KG1 (cell line): Measurements from ENCODE around the gene OLFM3.

Source experiments
- DNase-seq: peaks from one replicate; lab custom pipeline; 2025; lab: John Stamatoyannopoulos, UW

The OLFM3 gene

DNA sequence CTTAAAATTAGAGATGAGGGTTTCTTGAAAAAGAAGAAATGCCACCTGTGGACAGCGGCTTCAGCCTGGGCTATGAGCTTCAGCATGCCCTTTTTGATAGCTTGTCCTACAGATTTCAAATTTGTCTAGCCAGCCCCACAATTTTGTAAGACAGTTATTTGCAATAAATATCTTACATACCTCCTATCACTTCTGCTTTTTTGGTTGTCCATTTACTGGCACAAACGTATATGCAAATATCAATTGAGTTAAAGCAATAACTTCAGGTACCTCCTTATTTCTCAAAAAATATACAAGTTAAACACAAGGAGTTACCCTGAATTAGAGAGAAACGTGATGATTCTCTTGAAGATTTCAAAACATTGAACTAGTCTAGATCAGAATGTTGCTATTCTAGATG lies 53.5 kb downstream of the OLFM3 start:
- no peak for DNase-seq

DNA sequence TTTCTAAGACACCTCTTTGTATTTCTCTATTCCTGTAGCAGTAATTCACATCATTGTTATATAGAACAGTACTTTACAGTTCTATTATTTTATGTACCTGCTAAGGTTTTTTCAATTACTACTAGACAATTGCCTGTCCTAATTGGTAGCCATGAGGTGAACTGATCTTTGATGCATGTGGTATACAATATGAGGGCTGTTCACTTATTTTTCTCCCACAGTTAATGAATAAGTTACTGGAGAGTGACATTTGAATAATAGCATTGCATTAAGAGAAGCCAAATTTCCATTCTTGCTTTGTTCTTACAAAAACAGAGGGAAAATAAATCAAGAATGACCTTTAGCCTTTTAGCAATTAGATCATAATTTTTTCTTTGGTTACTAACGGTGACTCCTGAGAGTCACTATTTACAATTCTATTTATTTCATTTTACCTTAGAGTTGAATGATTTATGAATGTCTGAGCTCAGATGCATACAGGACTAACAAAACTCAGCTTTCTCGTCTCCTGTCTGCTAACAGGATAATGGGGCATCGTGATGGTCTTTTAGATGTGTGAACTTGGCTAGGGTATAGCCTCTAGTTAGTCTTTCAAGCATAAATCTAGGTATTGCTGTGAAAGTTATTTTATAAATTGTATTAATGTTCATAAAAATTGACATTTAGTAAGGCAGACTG lies 54.1 kb downstream of the OLFM3 start:
- no peak for DNase-seq

DNA sequence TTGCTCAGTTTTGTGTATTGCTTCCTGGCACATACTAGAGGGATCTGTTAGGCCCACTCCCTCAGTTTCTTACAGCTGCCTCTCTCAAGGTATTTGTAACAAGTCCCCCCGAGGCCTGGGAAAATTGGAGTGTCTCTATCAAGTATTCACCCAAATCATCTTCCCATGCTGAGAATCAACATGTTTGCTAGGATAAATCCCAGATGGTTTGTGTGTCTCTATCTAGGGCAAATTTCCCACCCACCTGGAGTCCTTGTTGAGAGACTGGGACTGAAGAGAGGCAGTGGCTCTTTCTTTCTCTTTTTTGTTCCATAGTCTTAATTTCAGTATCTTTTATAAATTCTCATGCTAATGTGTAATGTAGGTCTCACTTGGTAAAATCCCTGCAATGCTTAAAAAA lies 58.0 kb downstream of the OLFM3 start:
- DNase-seq = no peak

DNA sequence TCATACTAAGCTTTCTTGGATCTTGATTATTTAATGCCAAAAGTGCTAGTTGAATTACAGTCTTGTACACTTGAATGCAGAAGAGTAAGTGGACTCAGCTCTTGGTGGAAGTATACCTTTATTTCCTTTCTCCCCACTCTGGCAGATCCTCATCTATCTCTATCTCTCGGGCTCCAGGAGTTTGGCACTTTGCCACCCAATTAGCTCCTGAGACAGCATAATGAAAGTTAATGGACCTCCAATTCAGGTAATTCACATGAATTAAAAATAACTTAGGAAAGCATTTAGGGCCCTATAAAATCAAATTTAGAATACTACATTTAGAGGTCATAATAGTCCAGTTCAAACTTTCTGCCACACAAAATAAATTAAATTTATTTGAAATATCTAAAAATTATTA lies 67.4 kb downstream of the OLFM3 start:
- no peak for DNase-seq

DNA sequence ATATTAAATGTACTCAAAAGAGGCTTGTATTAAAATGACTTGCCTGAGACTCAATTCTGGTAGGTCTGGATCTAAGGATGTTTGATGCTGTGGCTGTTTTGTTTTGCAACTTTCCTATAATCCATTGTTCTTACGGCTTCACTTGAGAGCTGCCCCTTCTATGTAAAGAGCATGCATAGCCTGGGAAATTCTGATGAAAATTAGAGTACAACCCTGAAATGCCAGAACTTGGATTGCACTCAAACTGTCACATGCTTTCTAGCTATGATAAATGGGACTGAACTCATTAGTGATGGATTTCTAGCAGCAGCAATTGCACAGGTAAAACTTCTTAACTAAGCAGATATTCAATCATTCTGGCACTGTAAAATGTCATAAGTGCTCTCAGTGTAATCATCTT lies 67.9 kb downstream of the OLFM3 start:
- DNase-seq = no peak

DNA sequence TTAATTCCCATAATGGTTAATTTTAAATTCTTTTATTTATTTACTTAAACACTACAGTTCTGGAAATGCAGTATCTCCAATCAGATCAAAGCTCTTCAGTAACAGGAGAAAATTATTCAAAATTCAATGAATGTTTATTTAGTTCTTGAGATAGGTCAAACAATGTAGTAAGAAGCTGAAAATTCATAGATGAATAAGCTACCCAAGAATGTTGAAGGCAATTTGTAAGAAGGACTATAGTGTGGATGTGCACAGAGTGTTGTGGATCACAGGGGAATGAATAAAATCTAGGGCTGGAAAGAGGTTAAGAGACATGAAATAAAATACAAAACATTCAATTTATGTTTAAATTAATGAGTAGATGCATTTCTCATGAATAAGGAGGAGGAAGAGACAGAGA lies 72.0 kb downstream of the OLFM3 start:
- DNase-seq = no peak

DNA sequence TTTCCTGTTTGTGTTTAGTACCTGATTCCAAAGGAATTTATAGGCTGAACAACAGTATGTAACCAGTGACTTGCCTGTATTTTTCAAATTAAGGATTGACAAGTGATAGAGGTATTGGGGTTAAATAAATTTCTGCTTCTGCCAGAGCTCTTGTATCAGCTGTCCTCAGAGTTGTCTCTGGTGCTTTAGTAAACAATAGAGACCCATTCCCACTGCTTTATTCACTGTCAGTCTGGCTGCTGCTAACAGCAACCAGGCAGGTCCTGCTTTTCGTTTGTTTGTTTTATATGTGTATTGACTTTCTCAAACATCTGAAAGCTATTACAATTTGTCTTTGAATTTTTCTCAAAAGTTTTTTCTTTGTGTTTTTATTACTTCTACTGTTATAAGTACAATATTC lies 76.1 kb downstream of the OLFM3 start:
- DNase-seq = no peak

DNA sequence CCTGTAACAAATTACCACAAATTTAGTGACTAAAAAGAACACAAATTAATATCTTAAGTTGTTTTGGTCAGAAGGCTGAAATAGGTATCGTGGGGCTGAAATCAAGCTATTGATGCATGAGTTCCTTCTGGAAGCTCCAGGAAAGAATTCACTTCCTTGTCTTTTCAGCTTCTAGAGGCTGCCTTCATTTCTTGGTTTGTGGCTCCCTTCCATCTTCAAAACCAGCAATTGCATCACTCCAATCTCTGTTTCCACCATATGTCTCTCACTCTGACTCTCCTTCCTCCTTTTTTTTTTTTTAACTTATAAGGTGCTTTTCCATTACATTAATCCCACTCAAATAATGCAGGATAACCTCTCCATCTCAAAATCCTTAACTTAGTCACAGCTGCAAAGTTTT lies 78.4 kb downstream of the OLFM3 start:
- no peak for DNase-seq

DNA sequence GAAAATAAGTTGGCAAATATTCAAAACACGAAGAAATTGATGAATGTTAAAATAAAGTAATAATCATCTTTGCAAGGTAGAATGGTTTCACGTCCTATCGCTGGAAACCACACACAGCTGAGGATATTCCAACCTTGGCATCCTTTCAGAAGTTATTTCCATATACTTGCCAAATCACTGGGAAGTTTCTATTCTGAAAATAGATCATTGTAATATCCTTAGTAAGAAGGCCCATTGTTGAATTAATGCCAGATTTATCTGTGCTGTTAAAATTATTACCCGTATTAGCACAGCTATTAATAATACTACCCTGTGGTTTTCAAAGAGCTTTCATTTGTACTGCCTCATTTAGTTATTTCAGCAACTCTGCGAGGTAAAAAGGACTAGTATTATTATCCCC lies 81.1 kb downstream of the OLFM3 start:
- DNase-seq = no peak

DNA sequence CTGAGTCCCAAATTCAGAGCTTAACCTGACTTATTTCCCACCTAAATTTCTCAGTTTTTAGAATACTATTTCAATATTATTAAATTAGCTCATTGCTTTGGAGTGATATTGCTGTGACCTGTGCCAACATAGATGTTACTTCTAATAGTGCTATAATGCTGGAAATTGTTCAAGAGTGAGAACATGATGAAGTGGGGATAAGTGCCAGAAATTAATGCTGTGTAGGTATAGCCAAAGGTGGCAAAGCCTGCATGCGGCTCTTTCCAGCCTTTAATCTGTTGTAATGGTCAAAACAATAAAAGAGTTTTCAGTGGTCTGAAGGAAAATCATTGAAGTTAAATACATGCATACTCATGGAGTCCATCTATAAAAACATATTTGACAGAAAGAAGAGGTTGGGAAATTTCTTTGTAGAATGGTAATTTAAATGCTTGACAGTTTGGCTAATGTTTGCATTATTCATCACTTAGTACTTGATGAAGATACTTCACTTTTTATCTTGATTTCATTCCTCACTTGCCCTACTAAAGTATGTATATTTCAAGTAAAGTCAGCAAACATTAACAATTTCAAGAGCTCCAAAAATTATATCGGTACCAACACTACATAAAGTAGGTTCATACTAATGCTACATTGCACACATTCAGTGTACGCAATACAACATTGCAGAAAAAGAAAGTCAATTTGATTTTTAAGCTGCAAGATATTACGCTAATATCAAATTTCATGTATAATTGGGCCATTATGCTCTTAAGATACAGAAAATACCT lies 82.1 kb downstream of the OLFM3 start:
- DNase-seq = no peak

DNA sequence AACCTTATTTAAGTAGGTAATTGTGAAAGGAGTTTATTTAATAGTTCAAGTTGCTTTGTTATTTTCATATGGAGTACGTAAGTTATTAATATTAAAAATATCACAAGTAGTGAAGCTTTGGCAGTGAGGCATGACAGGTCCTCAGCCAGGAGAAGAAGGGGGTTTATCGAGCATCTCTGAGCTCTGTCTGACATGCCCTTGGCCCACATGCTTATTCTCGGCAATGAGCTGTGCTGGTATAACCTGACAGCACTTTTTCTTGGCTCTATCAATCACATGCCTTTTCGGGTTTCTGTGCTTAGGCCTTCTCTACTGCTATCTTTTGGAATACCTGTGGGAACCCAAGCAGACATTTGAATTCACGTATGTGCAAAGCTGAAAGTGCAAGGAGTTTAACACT lies 84.8 kb downstream of the OLFM3 start:
- no peak for DNase-seq

DNA sequence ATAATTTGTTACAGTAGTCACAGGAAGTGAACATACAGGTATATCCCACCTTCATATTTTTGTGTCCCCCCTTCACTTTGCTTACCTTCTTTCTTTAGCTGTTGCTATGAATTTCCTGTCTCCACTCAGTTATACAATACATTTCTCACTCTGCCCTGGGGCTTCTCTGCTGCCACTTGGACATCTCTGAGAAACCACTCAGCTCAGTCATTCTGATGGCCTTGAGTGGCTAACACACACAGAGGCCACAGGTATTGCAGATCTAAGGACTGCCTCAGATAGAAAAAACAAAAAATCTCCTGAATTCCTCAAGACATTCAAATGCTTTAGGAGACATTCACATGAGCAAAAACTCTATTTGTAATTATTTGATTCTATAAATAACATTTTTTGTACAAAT lies 87.7 kb downstream of the OLFM3 start:
- no peak for DNase-seq

DNA sequence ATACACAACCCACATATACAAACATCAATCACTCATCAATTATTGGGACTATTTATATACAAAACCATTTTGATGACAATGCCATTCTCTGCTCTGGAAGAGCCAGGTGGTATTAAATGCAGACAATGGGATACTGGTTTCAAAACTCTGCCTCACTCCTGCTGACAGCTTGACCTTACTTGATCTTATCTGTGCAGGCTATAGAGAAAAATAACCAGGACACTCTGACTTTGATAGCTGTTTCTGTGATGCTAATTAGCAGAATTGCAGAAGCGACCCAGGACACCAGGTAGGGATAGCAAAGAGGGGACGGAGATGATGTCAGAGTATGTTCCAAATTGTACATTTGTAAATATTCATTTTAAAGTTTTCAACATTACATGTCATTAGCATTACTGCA lies 89.5 kb downstream of the OLFM3 start:
- no peak for DNase-seq

DNA sequence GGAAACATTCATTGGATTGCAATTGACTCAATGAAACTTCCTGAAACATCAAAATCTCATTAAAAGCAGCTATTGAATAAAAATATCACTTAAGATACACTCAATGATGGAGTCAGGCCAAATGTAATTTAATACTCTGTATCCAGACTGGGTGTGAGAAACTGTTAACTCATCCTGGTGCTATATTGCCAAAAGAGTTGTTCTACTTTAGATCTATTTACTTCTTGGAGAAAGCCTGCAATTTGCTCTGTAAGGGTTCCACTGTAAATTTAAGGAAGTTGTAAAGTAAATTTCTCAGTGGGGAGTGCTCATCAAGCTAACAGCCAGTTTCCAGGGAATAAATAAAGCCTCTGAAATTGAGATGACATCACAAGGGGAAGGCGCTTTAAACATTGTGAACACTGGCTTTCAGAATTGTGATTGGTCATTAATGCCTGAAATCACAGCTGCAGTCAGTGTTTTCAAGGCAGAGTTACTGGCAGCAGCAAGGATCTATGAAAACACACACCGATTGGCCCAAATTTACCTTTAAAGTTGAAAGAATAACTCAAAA lies 91.4 kb downstream of the OLFM3 start:
- no peak for DNase-seq

DNA sequence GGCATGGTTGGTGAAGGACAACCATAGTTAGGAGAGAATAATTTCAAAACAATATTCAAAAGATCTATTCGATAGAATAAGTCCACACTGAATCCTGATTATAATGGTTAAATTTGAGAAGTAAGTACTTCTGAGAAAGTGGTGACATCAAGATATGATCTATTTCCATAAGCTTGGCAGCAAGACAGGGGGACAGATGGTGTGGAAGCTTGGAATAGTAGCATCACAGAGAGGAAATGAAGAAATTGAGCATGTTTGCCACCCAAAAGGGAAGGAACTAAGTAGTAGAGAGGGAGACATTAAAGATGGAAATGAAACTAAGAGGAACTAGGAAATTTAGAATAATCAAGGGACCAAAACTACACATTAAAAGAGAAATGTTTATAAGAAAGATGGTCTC lies 94.5 kb downstream of the OLFM3 start:
- DNase-seq = no peak

DNA sequence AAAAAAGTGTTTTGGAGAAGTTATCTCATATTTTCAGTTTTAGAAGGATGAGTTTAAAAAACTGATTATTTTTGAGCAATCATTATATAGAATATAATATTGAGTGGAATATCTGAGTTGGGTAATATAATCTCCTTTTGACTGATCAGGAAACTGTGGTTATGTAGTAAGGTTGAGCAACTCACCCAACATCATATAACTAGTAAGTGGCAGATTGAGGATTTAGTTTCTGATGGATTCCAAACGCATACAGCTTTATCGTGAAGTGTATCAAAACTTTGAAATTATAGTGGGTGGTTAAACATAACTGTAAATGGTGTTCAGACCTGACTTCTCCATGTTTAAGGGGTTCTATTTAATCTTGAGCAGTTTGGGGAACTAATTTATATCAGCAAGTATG lies 98.6 kb downstream of the OLFM3 start:
- DNase-seq = no peak

DNA sequence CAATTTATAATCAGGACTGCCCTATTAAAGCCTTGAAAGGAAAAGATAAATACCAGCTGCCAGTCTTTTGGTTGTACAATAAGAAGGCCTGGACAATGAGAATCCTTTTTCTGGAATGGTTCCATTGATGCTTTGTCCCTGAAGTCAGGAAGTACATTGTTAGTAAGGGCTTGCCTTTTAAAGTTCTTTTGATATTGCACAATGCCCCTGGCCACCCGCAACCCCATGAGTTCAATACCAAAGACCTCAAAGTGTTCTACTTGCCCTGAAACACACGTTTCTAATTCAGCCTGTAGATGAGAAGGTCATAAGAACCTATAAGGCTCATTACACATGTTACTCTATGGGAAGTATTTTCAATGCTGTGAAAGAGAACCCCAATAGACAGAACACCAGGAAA lies 112.1 kb downstream of the OLFM3 start:
- no peak for DNase-seq

DNA sequence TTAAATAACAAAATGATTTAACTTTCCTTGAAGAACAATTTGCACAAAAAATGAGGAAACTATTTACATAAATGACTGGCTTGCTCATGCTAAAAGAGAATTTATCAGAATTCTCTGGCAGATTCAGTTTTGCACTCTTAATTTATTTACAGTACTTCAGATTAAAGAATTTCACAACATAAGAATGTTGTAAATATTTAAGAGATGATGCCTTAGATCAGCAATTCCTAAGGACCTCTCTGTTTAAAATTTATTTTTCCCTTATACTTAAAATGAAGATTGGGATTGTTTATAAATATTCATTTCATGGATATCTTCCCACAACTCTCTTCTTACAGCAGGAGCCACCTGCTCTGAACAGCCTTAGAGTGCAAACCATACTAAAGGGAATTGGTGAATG lies 120.8 kb downstream of the OLFM3 start:
- DNase-seq = no peak

DNA sequence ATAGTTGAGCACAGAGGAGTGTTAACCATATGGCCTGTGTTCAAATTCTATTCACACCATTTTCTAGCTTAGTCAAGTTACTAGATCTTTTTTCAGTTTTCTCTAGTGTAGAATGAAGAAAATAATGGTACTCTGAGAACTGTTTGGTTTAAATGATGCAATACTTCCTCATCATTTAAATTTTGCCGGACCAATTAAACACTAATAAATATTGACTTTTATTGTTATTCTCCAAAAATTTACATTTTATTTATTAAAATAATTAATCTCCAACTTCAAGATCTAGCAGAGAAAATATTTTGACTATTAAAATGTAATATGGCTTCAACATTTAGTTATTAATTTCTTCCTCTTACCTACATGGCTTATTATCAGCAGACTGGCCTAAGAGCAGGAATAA lies 123.1 kb downstream of the OLFM3 start:
- no peak for DNase-seq

DNA sequence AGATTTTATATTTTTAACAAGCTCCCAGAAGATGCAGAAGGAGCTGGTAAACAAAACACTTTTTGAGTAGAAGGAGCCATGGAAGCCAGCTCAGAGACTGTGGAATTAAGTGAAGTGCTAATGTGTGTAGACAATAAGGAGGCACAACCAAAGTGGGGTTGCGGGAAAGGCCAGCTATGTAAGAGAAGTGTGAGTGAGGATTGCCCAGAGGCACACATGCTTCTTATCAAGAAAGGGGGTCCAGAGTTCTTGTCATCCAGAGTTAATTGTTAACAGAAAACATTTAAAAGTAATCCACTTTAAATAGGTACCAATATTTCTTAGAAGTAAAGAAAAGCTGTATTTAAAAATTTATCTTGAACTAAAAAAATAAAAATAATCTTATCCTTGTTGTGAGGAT lies 136.8 kb downstream of the OLFM3 start:
- no peak for DNase-seq

DNA sequence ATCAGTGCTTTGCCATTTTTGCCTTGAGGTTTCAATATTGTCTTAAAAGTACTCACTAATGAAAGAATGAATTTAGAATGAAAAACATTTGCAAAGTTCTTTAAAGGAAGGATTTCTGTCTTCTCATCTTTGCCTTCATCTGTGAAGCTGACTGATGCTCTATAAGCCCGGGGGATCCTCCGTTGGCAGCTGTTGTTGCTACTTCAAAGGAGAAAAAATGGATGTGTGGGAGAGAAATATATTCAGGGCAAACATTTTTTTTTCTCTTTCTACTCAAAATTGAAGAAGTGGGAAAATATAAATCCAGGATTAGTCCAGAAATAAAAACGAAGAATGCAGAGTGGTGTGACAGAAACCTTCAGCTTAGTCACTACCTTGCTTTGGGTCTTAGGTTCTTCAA lies 142.5 kb downstream of the OLFM3 start:
- no peak for DNase-seq

DNA sequence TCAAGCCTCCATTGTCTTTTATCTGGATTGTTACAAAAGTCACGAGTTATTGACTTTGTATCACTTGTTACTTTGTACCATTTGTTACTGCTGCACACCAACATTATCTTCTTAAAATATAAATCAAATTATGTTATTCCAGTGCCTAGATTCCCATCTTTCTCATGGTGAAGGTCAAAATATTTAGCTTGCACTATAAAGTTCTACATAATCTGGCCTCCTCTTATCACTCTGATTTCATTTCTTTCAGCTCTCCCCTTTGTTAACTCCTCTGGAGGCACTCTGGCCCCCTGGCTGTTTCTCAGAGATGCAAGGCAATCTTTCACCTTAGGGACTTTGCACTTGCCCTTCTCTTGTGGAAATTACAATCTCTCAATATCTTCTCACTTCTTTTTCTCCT lies 143.8 kb downstream of the OLFM3 start:
- no peak for DNase-seq

DNA sequence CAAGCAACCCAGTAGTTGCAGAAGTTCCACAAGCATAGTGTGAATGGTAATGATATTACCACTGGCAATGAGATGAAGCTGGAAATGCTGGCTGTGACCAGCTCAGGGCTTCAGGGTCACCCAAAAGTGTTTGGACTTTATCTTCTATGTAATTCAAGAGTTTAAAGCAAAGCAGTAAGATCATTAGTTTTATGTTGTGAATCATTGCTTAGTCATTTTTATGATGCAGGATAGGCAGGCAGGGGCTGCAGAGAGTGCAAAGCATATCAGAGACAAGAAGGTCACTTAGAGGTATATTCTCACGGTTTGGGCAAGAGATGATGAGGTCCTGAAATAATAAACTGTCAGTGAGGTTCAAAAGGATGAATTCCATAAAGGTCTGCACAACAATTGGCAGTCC lies 147.4 kb downstream of the OLFM3 start:
- no peak for DNase-seq

DNA sequence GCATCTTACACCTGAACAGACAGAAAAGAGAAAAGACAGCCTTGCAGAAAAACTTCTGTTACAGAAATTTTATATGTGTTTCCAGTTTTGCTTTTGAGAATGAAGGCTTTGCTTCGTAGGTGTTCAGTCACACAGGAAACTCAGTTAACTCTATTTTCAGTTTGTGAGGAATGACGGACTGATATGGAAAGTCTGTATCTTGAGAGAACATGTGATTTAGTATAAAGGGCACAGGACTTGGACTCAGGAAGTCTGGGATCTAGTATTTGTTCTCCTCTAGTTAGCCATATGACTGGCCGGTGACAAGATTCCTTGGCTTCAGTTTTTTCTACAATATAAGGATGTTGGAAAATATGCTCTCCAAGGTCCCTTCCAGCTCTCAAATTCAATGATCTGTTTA lies 149.1 kb downstream of the OLFM3 start:
- DNase-seq = no peak
